ENCODE results near the gene MAL. TPM values are rescaled to one million over a fixed set of nuclear protein-coding genes. Genes with fewer than 3 reads are reported as not detected.

MAL gene
- polyA plus RNA-seq, 1 donor from 2014 or later = not detected

DNA sequence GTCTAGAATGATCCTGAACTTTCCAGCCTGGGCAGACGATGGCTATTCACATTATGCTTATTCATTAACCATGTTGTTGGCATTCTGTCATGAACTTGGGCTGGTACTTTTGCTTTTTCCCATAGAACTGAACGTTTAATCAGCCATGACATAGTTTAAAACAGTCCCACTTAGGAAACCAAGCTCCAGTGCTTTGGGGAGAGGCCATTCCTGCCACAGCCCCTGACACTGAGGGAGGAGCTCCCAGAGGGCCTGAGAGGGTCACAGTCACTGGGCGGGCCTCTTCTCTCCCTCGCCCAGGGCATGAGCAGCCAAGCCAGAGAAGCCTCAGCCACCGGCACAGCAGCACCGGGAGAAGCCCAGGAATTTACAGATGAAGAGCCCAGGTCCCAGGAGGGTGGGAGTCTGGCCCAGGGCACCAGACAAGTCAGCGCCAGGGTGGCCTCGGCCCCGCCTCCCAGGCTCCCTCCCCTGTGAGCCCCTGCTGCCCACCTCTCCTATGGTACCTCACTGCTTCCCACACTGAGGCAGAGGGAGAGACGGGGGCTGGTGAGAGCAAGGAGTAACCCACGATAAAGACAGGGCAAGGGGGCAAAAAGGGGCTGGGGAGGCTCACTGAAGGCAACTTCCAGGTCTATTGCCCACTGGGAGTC is 33.6 kb downstream of the MAL start:
- Histone ChIP-seq H3K9me2 (ENCODE audit: insufficient read depth, low read length) (no peaks in the 10 kb centered on the region), H3K27me3 (ENCODE audit: insufficient read depth, low read depth, low read length) (no peaks in the 10 kb centered on the region), H3K4me2 (ENCODE audit: low read length) (no peak overlapping the region), H3K9ac (ENCODE audit: low read length) (no peak overlapping the region), H3K9me3 (ENCODE audit: low read length) (peaks cover 8% of the 10 kb centered on the region), H3F3A (ENCODE audit: insufficient read depth, low read length, poor library complexity, severe bottlenecking) (no peaks in the 10 kb centered on the region), H4K20me1 (ENCODE audit: insufficient read depth) (no peaks in the 10 kb centered on the region), H3K79me2 (replicated peaks; ENCODE audit: insufficient read depth, low read length) (no peaks in the 10 kb centered on the region), H3K4me3 (ENCODE audit: low read length) (no peak overlapping the region), H3K27ac (ENCODE audit: low read length) (no peak overlapping the region), H2AFZ (ENCODE audit: low read depth, low read length) (no peak overlapping the region), H3K36me3 (ENCODE audit: insufficient read depth, low read length) (no peaks in the 10 kb centered on the region)
- no peak for TF ChIP-seq RAD21 (conservative IDR thresholded peaks at IDR 0.05)
- no peak for TF ChIP-seq MXI1 (conservative IDR thresholded peaks at IDR 0.05; ENCODE audit: poor library complexity, severe bottlenecking)
- TF ChIP-seq TAF1 (IDR thresholded peaks at IDR 0.05; ENCODE audit: low read depth) = no peak
- no peak for TF ChIP-seq SMC3 (conservative IDR thresholded peaks at IDR 0.05; ENCODE audit: poor library complexity)
- no peak for TF ChIP-seq POLR2AphosphoS5 (IDR thresholded peaks at IDR 0.05)
- no peak for TF ChIP-seq EP300 (conservative IDR thresholded peaks at IDR 0.05; ENCODE audit: poor library complexity, severe bottlenecking)
- no peak for TF ChIP-seq REST (IDR thresholded peaks at IDR 0.05; ENCODE audit: borderline replicate concordance)
- no peak for TF ChIP-seq EZH2 (IDR thresholded peaks at IDR 0.05; ENCODE audit: borderline replicate concordance, insufficient read depth, low read length, poor library complexity, severe bottlenecking)
- TF ChIP-seq, protein P1, sequence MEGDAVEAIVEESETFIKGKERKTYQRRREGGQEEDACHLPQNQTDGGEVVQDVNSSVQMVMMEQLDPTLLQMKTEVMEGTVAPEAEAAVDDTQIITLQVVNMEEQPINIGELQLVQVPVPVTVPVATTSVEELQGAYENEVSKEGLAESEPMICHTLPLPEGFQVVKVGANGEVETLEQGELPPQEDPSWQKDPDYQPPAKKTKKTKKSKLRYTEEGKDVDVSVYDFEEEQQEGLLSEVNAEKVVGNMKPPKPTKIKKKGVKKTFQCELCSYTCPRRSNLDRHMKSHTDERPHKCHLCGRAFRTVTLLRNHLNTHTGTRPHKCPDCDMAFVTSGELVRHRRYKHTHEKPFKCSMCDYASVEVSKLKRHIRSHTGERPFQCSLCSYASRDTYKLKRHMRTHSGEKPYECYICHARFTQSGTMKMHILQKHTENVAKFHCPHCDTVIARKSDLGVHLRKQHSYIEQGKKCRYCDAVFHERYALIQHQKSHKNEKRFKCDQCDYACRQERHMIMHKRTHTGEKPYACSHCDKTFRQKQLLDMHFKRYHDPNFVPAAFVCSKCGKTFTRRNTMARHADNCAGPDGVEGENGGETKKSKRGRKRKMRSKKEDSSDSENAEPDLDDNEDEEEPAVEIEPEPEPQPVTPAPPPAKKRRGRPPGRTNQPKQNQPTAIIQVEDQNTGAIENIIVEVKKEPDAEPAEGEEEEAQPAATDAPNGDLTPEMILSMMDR (IDR thresholded peaks at IDR 0.05; ENCODE audit: poor library complexity, severe bottlenecking) = no peak

DNA sequence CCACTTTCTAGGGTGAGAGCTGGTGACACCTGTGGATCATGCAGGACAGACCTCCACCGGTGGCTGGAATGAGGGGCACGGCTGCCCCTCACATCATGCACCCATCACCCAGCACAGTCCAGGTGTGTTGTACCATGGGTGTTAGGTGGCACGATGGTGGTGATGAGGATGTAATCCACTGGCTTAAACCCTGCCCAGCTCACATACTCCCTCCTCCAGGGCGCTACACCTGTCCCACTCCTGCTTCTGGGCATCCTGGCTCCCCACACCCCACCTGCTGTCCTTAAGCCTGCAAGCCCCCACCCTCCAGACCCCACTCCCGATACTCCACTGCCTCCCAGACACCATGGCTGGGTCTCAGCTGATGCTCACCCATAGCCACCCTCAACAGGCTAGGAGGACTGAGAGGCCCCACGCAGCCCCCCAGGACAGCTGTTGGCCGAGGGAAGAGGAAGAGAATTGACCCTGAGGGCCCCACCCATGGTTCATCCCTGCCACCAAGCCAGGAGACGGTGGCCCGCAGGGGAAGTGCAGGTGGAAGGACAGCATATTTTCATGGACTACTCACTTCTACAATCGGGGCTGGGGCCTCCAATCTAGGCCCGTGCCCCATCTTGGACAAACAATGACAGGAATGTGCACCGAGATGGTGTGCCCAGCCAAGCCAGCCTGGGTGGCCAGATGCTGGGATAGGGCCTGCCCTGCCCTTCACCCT is 34.3 kb downstream of the MAL start:
- no peak overlapping the region for H3K4me3 ChIP-seq (ENCODE audit: low read length)
- no peak for TF ChIP-seq TAF1 (IDR thresholded peaks at IDR 0.05; ENCODE audit: low read depth)
- TF ChIP-seq, protein P1 (IDR thresholded peaks at IDR 0.05; ENCODE audit: poor library complexity, severe bottlenecking) = no peak
- no peak for TF ChIP-seq EP300 (conservative IDR thresholded peaks at IDR 0.05; ENCODE audit: poor library complexity, severe bottlenecking)
- TF ChIP-seq REST (IDR thresholded peaks at IDR 0.05; ENCODE audit: borderline replicate concordance) = no peak
- no peak overlapping the region for H3K4me2 ChIP-seq (ENCODE audit: low read length)
- no peaks in the 10 kb centered on the region for H3K27me3 ChIP-seq (ENCODE audit: insufficient read depth, low read depth, low read length)
- no peaks in the 10 kb centered on the region for H4K20me1 ChIP-seq (ENCODE audit: insufficient read depth)
- H3K9me2 ChIP-seq (ENCODE audit: insufficient read depth, low read length) = no peaks in the 10 kb centered on the region
- peaks cover 8% of the 10 kb centered on the region for H3K9me3 ChIP-seq (ENCODE audit: low read length)
- H3K9ac ChIP-seq (ENCODE audit: low read length) = no peak overlapping the region
- no peaks in the 10 kb centered on the region for H3K79me2 ChIP-seq (replicated peaks; ENCODE audit: insufficient read depth, low read length)
- no peak overlapping the region for H2AFZ ChIP-seq (ENCODE audit: low read depth, low read length)
- no peaks in the 10 kb centered on the region for H3K36me3 ChIP-seq (ENCODE audit: insufficient read depth, low read length)
- no peak overlapping the region for H3K27ac ChIP-seq (ENCODE audit: low read length)
- no peaks in the 10 kb centered on the region for H3F3A ChIP-seq (ENCODE audit: insufficient read depth, low read length, poor library complexity, severe bottlenecking)

Measured in neural cell (in vitro differentiated cells).